Activated CD4-positive, alpha-beta T cell treated with anti-CD3 and anti-CD28 coated beads for 4 hours (primary cell): ENCODE measurements around the gene PLEKHM3.
"Not testable (repeated sequence)": the region's sequence is repeated elsewhere in the genome, so short reads cannot be mapped to it uniquely, and the experiment has no call there.

ENCODE experiments used
- DNase-seq, 2 donors: peaks; one replicate each; pipeline ENCODE4 v3.0.0-alpha.2; 2020

Gene PLEKHM3

GRCh38 chr2:207949245-207949644, 76.1 kb downstream of the PLEKHM3 start:
- not testable (repeated sequence) for DNase-seq

GRCh38 chr2:207944979-207945600, 80.2 kb downstream of the PLEKHM3 start:
- DNase-seq, result no peak

- DNase-seq, result no peak
These were observed 81.0 kb downstream of the PLEKHM3 start for GRCh38 chr2:207944334-207944733.

GRCh38 chr2:207939342-207940108, 85.8 kb downstream of the PLEKHM3 start:
- DNase-seq, result no peak

GRCh38 chr2:207938886-207939285, 86.4 kb downstream of the PLEKHM3 start:
- DNase-seq, result no peak

GRCh38 chr2:207938415-207938814, 86.9 kb downstream of the PLEKHM3 start:
- no peak for DNase-seq

- DNase-seq, result no peak
These were observed 87.5 kb downstream of the PLEKHM3 start for GRCh38 chr2:207937823-207938222.

- DNase-seq, result no peak
These were observed 88.1 kb downstream of the PLEKHM3 start for GRCh38 chr2:207937253-207937652.

GRCh38 chr2:207936380-207936779, 88.9 kb downstream of the PLEKHM3 start:
- DNase-seq, result no peak

GRCh38 chr2:207935991-207936370, 89.3 kb downstream of the PLEKHM3 start:
- no peak for DNase-seq

- DNase-seq, result no peak
These were observed 90.0 kb downstream of the PLEKHM3 start for GRCh38 chr2:207935121-207935990.

GRCh38 chr2:207934720-207935119, 90.6 kb downstream of the PLEKHM3 start:
- no peak for DNase-seq

- DNase-seq, result no peak
These were observed 91.8 kb downstream of the PLEKHM3 start for GRCh38 chr2:207933396-207934065.

GRCh38 chr2:207932106-207932505, 93.2 kb downstream of the PLEKHM3 start:
- no peak for DNase-seq

GRCh38 chr2:207930747-207931146, 94.6 kb downstream of the PLEKHM3 start:
- DNase-seq, result no peak

GRCh38 chr2:207929923-207930322, 95.4 kb downstream of the PLEKHM3 start:
- no peak for DNase-seq

GRCh38 chr2:207928079-207928478, 97.2 kb downstream of the PLEKHM3 start:
- no peak for DNase-seq

GRCh38 chr2:207926989-207927300, 98.4 kb downstream of the PLEKHM3 start:
- DNase-seq, result no peak

GRCh38 chr2:207926133-207926988, 99.0 kb downstream of the PLEKHM3 start:
- DNase-seq, result no peak

- no peak for DNase-seq
These were observed 99.7 kb downstream of the PLEKHM3 start for GRCh38 chr2:207925601-207926000.

- no peak for DNase-seq
These were observed 103.7 kb downstream of the PLEKHM3 start for GRCh38 chr2:207921606-207922005.

GRCh38 chr2:207920721-207921120, 104.6 kb downstream of the PLEKHM3 start:
- DNase-seq, result no peak
